ENCODE results near the gene SNAP29.
A peak's percentile ranks its signal among the peaks of the same experiment; 100 is the strongest.
"Not testable (repeated sequence)": the region's sequence is repeated elsewhere in the genome, so short reads cannot be mapped to it uniquely, and the experiment has no call there.

SNAP29 gene

DNA sequence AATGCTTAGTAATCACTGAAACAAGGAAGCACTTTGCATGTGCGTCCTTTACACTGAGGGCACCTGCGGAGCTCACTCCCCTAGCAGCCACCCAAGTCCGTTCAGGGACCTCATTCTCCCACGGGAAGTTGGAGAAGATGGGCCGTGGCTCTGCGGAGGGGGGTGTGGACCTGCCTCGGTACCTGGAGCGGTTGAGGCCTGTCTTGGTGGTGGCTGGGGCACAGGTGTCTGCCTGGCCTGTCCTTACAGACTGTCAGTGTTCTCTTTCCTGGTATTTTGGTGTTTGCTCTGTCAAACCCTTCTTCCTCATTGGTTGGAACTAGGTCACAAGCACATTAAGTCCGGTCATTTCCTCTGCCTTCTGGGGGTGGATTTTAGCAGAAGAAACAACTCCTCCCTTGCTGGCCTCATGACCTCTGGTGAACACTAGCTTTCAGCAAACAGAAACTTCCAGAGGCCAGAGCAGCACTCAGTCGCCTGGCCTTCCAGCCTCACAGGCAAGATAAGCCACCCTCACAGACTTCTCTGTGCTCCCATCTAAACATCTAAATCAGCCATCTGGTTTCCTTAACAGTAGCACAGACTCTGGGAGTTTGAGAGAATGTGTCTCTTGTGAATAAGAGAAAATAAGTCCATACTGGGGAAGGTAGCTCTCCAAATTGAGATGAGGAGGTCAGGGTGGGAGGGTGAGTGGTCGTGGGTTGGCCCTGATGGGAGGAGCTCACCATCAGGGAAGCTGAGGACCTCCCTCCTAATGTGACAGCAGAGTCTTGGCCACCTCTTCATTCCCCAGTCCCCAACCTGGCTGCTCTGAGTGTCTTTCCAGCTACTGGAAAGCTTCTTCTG, 8.6 kb downstream of the SNAP29 start:
- DNase-seq (ENCODE audit: low read depth): peak; percentile 44

DNA sequence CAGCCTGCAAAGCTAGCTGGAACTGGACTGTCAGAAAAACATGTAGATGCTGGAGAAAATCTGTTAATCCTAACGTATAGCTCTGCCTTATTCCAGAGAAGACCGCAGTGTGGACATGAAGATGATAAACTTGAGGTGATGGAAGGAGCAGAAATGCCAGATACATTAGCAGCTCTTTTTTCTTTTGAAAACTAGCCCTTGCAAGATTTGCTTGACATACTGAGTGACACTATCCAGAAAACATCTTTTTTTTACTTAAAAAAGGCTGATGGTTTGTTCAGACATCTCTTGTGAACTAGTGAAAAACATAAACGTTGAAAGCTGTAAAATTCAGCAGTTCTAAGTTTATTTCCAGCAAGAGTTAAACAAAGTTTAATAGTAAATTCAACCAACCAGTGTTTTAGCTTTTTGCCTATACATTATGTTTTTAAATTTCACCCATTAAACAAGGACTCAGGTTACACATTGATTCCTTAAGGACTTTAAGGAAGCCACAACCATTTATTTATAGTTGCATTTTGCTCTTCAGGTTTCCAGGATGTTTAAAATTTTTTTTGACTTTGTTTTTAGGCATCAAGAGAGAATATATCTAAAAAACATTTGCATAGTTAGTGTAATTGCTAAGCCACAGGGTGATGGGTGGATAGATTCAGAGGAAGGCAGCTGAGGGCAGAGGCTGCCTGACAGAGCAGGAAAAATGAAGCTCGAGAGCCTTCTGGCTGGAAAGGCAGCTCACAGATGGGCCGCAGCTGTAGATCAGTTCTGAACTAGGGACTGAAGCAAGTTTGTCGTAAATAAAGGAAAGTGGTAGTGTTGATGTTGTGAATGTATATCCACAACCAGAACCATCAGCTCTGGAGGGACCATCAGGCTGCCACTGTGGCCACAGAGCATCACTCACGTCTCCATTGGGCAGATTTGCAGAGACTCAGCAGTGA, 9.5 kb downstream of the SNAP29 start:
- no peak for DNase-seq (ENCODE audit: low read depth)

DNA sequence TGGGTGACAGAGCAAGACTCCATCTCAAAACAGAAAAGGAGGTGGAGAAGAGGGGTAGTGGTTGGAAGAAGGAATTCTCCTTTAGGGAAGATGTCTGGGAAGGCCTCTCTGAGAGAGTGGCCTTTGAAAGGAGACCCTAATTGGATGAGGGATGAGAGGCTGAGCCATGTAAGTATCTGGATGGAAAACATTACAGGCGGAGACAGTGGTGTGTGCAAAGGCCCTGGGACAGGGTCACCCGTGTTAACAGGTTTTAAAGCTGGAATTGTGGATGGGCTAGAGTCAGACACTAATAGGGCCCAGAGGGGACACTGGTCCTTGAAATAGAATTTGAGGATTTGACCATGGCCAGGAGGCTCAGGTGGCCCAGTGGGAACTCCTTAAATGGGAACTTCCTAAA, 10.4 kb downstream of the SNAP29 start:
- DNase-seq (ENCODE audit: low read depth): no peak

DNA sequence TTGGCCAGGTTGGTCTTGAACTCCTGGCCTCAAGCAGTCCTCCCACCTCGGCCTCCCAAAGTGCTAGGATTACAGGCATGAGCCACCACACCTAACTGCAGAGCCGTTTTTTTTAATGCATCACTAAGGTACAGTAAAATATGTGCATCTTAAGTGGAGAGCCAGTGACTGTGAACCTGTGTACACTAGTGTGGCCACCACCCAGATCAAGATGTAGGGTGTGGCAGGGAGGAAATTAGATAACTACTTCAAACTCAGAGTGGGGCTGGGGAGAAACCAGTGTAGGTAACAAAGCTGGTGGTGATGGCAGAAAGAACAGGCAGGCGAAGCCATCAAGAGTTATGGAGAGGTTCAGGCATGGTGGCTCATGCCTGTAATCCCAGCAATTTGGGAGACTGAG, 14.4 kb downstream of the SNAP29 start:
- no peak for DNase-seq (ENCODE audit: low read depth)

DNA sequence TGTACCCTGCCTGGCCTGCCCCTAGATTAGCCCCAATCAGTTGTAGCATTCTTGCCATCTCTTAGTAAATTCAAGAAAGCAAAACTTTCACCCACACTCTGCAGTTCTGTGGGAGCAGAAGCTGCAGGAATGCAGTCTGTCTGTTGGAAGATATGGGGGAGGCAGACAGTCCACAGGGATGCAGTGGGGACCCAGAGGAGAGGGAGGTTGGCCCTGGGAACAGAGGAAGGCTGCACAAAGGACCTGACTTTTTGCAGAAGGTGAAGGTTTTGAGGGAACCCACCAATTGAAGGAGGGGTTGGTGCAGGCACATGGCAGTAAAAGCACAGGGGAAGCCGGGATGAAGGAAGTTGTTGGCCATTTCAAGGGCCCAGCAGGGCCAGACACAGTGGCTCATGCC, 16.5 kb downstream of the SNAP29 start:
- DNase-seq (ENCODE audit: low read depth): no peak

DNA sequence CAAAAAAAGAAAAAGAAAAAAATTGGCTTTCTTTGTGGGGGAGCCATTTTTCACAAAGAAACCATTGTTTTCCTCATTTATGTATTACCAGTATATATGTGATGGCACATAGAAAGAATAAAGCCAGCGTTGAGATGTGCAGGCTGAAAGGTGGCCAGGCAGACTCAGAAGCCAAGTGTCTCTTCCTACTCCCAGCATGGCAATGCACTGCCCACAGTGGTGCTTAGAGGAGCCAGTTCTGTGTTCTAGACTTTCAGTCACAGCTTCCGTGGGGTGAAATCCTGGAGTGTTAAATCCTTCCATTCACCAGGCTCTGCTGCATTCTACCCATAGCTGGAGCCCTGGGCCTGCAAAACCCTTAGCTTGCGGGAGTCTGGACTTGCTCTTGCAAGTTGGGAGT, 18.9 kb downstream of the SNAP29 start:
- no peak for DNase-seq (ENCODE audit: low read depth)

DNA sequence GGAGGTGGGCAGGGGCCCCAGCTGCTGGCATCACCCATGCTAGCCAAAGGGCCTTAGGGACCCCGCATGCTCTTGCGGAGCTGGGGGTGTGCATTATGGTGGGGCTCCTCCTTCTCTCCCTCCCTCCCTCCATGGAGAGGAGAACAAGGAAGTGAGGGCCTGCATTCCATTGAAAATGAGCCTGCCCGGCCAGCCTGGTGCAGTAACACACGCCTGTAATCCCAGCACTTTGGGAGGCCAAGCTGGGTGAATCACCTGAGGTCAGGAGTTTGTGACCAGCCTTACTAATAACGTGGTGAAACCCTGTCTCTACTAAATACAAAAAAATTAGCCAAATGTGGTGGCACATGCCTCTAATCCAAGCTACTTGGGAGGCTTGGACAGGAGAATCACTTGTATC, 22.4 kb downstream of the SNAP29 start:
- DNase-seq (ENCODE audit: low read depth): peak; percentile 33

DNA sequence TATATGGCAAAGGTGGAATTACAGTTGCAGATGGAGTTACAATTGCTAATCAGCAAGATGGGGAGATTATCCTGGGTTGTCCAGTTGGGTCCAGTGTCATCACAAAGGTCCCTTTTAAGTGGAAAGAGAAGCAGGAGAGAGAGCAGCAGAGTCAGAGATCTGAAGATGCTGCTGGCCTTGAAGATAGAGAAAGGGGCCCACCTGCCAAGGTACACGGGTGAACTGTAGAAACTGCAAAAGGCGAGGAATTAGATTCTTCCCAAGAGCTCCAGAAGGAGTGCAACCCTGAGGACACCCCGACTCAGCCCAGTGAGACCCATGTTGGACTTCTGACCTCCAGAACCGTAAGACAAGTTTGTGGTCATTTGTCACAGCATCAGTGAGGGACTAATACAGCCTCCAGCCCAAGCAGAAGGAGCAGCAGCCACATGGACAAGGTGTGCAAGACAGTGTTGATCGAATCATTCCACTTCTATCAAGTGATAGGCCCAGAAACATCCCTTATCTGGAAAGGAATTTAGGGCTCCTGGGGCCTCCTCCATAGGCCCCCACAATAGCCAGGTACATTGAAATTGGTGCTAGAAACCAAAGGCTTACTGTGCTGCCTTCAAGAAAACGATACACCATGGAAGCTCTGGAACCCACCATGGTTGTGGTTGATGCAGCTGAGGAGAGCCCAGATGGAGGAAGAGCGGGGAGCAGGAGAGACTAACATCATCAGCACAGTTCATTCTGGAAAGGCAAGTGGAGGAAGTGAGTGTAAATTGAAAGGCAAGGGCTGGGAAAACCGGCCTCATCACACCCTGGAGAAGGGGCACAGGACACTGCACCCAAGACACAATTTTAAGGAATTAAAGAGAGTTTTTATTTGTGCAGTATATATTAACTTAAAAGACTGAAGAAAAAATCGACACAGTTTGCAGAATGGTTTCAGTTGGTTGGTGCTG, 23.3 kb downstream of the SNAP29 start:
- no peak for DNase-seq (ENCODE audit: low read depth)

GRCh38 chr22:20882855-20883254, 24.0 kb downstream of the SNAP29 start:
- DNase-seq (ENCODE audit: low read depth): no peak

GRCh38 chr22:20884454-20884853, 25.6 kb downstream of the SNAP29 start:
- DNase-seq (ENCODE audit: low read depth): no peak

DNA sequence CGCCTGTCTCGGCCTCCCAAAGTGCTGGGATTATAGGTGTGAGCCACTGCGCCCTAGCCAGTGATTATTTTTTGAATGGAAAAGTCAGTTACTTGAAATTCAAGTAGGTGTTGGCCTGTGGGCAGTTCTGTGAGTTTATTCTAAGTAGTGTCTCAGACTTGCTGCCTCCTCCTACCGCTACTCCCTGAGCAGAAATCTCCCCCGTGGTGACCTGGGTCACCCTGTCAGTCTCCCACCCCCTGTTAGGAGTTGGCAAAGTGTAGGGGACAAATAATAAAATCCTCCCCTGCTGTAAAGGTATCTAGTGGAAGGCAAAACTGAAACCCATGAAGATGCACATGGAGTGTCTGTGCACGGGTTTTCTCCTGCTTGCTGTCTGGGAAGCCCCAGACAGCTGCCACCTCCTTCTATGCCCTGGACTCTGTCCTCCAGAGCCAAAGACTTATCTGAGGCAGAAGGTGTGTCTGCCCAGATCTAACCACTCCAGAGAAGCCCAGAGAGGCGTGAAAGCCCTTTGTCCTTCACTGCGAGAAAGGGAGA, 26.3 kb downstream of the SNAP29 start:
- DNase-seq (ENCODE audit: low read depth): no peak

DNA sequence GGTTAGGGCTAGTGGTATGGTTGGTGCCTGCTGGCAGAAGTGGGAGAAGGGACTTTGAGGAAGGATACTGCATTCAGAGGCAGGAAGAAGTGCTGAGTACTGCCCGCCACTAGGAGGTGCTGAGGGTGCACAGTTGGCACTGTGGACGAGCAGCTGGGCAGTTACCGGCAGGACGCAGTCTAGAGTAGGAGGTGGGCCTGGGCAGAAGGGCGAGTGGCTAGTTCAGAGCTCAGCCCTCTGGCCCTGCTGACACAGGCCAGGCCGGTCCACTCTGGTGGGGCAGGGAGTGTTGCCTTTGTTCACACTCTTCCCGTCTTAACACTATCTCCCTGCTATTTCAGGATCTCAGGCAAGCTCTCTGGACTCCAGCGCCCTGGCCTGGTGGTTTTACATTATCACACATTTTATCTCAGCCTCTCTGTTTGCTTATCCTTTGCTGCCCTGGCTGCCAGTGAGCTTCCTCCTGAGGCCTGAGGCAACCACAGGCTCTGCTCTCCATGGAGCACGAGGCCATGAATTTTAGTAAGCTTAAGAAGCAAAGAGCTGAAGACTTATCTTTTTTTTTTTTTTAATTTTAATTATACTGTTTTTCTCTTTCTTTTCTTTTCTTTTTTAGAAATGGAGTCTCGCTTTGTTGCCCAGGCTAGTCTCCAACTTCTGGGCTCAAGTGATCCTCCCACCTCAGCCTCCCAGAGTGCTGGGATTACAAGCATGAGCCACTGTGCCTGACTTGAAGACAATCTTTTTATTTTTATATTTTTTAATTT, 26.9 kb downstream of the SNAP29 start:
- DNase-seq (ENCODE audit: low read depth): peak; percentile 85

- peak; percentile 26 for DNase-seq (ENCODE audit: low read depth)
These were observed 28.6 kb downstream of the SNAP29 start for GRCh38 chr22:20887375-20887774.

DNA sequence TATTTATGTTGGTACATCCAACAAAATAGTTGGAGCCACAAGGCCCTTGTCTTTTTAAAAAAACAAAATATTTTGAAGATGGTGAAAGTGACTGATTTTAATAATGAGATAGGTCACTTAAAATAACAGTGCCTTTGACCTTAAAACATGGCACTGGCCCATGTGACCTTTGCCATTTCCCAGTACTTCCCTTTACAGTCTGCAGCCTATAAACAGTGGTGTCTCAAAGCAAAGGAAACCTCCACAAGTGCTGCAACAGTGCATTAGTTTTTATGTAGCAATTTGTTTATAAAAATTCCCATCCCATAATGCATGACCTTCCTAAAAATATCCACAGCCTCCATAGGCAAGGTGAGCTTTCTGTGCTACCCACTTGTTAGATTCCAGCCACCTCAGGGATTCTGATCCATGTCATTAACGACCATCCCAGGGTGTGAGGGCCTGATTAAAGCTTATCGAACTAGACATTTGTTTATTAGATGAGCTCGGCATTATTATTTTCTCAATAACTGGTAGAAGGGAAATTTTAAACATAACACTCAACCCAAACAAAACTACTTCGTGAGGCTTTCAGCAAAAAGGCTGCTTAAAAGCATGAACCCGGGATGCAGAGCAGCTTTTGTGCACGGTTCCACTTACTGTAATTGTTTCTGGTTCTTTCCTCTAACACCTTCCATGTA, 30.4 kb downstream of the SNAP29 start:
- DNase-seq (ENCODE audit: low read depth): no peak

DNA sequence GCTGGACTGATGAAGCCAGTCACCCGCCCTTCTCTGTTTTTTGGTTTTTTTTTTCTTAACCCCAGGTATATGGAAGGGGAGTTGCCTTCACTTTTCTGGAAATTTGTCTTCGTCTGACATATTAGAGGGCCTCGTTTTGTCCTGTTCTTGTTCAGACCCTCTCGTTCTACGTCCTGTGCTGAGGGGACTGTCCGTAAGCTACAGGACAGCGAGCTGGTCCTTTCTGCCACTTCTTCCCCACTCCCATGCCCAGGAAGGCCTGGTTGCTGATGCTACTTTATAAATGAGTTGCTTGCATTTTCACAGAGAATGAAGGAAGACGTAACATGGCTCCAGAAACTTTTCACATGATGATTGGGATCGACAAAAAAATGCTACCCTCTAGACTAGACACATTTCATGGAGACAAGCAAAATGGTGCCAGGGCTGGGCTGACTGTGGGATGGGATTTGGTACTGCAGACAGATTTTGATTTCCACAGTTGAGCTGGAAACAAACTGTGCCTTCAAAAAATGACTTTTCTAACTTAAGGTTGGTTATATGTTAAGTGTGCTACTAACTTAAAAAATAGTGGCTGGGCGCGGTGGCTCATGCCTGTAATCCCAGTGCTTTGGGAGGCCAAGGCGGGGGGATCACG, 31.2 kb downstream of the SNAP29 start:
- DNase-seq (ENCODE audit: low read depth): no peak

GRCh38 chr22:20890975-20891374, 32.2 kb downstream of the SNAP29 start:
- DNase-seq (ENCODE audit: low read depth): no peak

GRCh38 chr22:20897737-20898136, 38.9 kb downstream of the SNAP29 start:
- DNase-seq (ENCODE audit: low read depth): not testable (repeated sequence)

GRCh38 chr22:20899827-20900423, 41.1 kb downstream of the SNAP29 start:
- DNase-seq (ENCODE audit: low read depth): no peak
